Measurements from ENCODE around the gene SORCS2.

The SORCS2 gene

GRCh38 chr4:7420661-7421040, 228.3 kb downstream of the SORCS2 start:
- no peak for DNase-seq

GRCh38 chr4:7421356-7422150, 229.2 kb downstream of the SORCS2 start:
- no peak for DNase-seq

- no peak for DNase-seq
Observed at GRCh38 chr4:7422151-7422897, 230.0 kb downstream of the SORCS2 start.

GRCh38 chr4:7422898-7423180, 230.5 kb downstream of the SORCS2 start:
- DNase-seq: no peak

- no peak for DNase-seq
Observed at GRCh38 chr4:7423391-7423790, 231.1 kb downstream of the SORCS2 start.

- no peak for DNase-seq
Observed at GRCh38 chr4:7423801-7424552, 231.6 kb downstream of the SORCS2 start.

- DNase-seq: no peak
Observed at GRCh38 chr4:7424553-7425111, 232.3 kb downstream of the SORCS2 start.

- DNase-seq: no peak
Observed at GRCh38 chr4:7425124-7425523, 232.8 kb downstream of the SORCS2 start.

- DNase-seq: no peak
Observed at GRCh38 chr4:7425591-7426468, 233.5 kb downstream of the SORCS2 start.

- no peak for DNase-seq
Observed at GRCh38 chr4:7426525-7427171, 234.3 kb downstream of the SORCS2 start.

- no peak for DNase-seq
Observed at GRCh38 chr4:7427361-7427760, 235.0 kb downstream of the SORCS2 start.

- DNase-seq: no peak
Observed at GRCh38 chr4:7427831-7428260, 235.5 kb downstream of the SORCS2 start.

GRCh38 chr4:7428261-7429068, 236.1 kb downstream of the SORCS2 start:
- DNase-seq: no peak

GRCh38 chr4:7429069-7429416, 236.7 kb downstream of the SORCS2 start:
- DNase-seq: no peak

GRCh38 chr4:7429601-7430078, 237.3 kb downstream of the SORCS2 start:
- no peak for DNase-seq

- no peak for DNase-seq
Observed at GRCh38 chr4:7430368-7430964, 238.1 kb downstream of the SORCS2 start.

- no peak for DNase-seq
Observed at GRCh38 chr4:7430965-7431695, 238.8 kb downstream of the SORCS2 start.

- no peak for DNase-seq
Observed at GRCh38 chr4:7431696-7432530, 239.6 kb downstream of the SORCS2 start.
